Fibroblast of the aortic adventitia (primary cell): ENCODE data around the gene MUC22. TPM values are rescaled to one million over a fixed set of nuclear protein-coding genes. Genes with fewer than 3 reads are reported as not detected.

Source experiments
- DNase-seq: peaks from one replicate; pipeline ENCODE4 v3.0.0-alpha.2; 2010; ENCODE audit warnings: low read depth
- H3K4me3 ChIP-seq: 2 replicates; pipeline ENCODE4 v1.5.1; 2011; ENCODE audit warnings: low read depth, mild to moderate bottlenecking, control low read depth, low read length, moderate library complexity
- CTCF ChIP-seq: IDR thresholded peaks from 2 replicates; pipeline ENCODE4 v1.5.1; 2011; ENCODE audit warnings: mild to moderate bottlenecking, low read length, control low read depth, inconsistent platforms; ENCODE audit not compliant: insufficient read depth
- small RNA-seq: library from RNA; depleted of rRNA; stranded (forward); fragments of <200 nt; gene quantifications from one replicate; pipeline ENCODE3, GENCODE V24; 2012
- total RNA-seq: library from RNA; depleted of rRNA; stranded (reverse); fragments of >200 nt; gene quantifications from 2 replicates; pipeline ENCODE4 v1.2.3, GENCODE V29; 2012; ENCODE audit warnings: low replicate concordance

The MUC22 gene
- total RNA-seq, 1 donor, result not detected

- DNase-seq, result peak; percentile 73
- no peak overlapping the region for H3K4me3 ChIP-seq
- TF ChIP-seq CTCF, result no peak
Observed at GRCh38 chr6:31075528-31075927, 65.3 kb downstream of the MUC22 start.

GRCh38 chr6:31076611-31077010 lies 66.3 kb downstream of the MUC22 start:
- no peak for TF ChIP-seq CTCF
- no peak overlapping the region for H3K4me3 ChIP-seq
- no peak for DNase-seq

DNA sequence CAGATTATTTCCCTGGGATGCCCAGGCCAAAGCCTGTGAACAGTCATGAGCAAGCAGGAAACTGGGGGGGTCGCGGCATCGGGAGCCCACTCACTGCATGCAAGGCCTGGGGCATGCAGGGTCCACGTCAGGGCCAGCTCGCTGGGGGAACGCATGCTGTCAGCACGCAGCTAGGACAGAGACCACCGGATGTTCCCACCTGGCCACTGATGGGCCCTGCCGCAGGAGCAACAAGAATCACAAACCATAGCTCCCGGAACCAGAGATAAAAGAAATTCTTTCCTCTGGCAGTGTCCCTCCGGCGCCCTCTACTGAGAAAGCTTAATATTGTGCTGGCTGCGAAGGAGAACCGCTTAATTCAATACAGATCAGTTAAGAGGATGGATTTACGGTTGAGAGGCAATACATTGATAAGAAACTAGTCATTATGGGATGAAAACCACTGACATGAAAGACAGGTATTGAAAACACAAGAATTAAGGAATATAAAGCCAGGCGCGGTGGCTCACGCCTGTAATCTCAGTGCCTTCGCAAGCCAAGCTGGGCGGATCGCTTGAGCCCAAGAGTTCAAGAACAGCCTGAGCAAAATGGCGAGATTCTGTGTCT lies 69.5 kb downstream of the MUC22 start:
- peak overlapping the region; percentile 13 for H3K4me3 ChIP-seq
- peak; percentile 89 for TF ChIP-seq CTCF
- peak; percentile 75 for DNase-seq

DNA sequence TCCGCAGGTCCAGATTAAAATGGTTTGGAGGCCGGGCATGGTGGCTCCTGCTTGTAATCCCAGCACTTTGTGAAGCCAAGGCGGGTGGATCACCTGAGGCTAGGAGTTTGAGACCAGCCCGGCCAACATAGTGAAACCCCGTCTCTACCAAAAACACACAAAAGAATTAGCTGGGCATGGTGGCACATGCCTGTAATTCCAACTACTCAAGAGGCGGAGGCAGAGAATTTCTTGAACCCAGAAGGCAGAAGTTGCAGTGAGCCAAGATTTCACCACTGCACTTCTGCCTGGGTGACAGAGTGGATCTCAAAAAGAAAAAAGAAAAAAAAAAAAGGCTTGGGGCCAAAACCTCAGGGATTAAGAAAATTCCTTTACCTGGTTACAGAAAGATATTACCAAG lies 71.6 kb downstream of the MUC22 start:
- TF ChIP-seq CTCF, result no peak
- no peak for DNase-seq
- no peak overlapping the region for H3K4me3 ChIP-seq

DNA sequence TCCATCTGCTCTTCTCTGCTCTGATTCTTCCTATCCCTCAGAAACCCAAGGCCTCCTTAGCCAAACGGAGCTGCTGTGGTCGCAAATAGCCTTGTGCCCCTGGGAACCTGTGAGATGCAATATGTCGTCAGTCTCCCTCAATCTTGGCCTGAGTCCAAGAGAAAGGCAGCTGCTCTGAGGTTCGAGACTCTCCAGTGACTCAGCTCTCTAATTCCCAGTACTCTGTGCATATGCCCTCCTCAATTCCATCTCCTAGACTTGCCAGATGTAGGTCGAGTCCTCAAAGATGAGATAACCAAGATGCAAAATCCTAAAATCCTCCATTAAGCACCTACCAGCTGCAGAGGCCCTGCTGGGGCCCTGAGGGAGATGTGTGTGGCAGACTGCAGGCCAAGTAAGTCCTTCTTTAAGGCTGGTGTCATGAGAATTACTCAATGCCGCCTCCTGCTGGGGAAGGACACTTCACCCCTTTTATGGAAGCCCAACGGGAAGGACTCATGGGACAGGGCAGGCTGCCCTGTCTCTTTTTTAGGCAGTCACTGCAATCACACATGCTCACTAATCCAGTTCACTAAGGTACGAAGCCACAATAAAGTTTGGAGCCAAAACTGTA lies 73.6 kb downstream of the MUC22 start:
- peak; percentile 77 for DNase-seq
- no peak overlapping the region for H3K4me3 ChIP-seq
- TF ChIP-seq CTCF, result peak; percentile 39

Small RNA genes within 50 kb of the gene (small RNA-seq; reads per million reads assigned to genes)
- not detected for gene RNU6-1133P

Other genes starting within 250 kb of the MUC22 start
- gene DDR1, start 126.0 kb upstream of the MUC22 start, total RNA-seq, result 7.7 and 41.9 TPM in 2 replicates
- 3.8 and 12.7 TPM in 2 replicates for gene GTF2H4, start 102.3 kb upstream of the MUC22 start, total RNA-seq
- gene VARS2, start 96.2 kb upstream of the MUC22 start, total RNA-seq, result 15.6 and 18.5 TPM in 2 replicates
- not detected in 2 replicates for gene SFTA2, start 78.3 kb upstream of the MUC22 start, total RNA-seq
- under 0.01 TPM in 1 of 2 replicates, not detected in the other for gene MUCL3, start 69.5 kb upstream of the MUC22 start, total RNA-seq
- gene MUC21, start 26.8 kb upstream of the MUC22 start, total RNA-seq, result not detected in 2 replicates
- not detected in 2 replicates for gene C6orf15, start 102.1 kb downstream of the MUC22 start, total RNA-seq
- 1.2 and 7.0 TPM in 2 replicates for gene PSORS1C1, start 104.3 kb downstream of the MUC22 start, total RNA-seq
- not detected in 2 replicates for gene CDSN, start 110.0 kb downstream of the MUC22 start, total RNA-seq
- gene PSORS1C2, start 128.6 kb downstream of the MUC22 start, total RNA-seq, result not detected in 2 replicates
- gene CCHCR1, start 147.3 kb downstream of the MUC22 start, total RNA-seq, result 21.1 and 42.0 TPM in 2 replicates
- gene TCF19, start 148.1 kb downstream of the MUC22 start, total RNA-seq, result 4.2 and 46.3 TPM in 2 replicates
- not detected in 2 replicates for gene POU5F1, start 160.2 kb downstream of the MUC22 start, total RNA-seq